Measurements from ENCODE around the gene KCTD11. TPM values are rescaled to one million over a fixed set of nuclear protein-coding genes. Genes with fewer than 3 reads are reported as not detected.

The KCTD11 gene
- 16.4 and 18.3 TPM in 2 replicates for total RNA-seq (2021)
- percentile 62 among the genes with signal in this experiment for Bru-seq, nascent RNA
- percentile 79 among the genes with signal in this experiment for BruChase-seq, experiment 1, labeled RNA remaining after a 2-hour chase
- BruChase-seq, experiment 2, labeled RNA remaining after a 6-hour chase: percentile 81 among the genes with signal in this experiment
- long read RNA-seq, transcript KCTD11-201 (1 exons, 2,783 nt): major isoform, 11 of 11 reads
- long read RNA-seq, partial matches to known transcripts: 0 of 11 reads
- long read RNA-seq, other reads (novel, unspliced or antisense): 0 of 11 reads

DNA sequence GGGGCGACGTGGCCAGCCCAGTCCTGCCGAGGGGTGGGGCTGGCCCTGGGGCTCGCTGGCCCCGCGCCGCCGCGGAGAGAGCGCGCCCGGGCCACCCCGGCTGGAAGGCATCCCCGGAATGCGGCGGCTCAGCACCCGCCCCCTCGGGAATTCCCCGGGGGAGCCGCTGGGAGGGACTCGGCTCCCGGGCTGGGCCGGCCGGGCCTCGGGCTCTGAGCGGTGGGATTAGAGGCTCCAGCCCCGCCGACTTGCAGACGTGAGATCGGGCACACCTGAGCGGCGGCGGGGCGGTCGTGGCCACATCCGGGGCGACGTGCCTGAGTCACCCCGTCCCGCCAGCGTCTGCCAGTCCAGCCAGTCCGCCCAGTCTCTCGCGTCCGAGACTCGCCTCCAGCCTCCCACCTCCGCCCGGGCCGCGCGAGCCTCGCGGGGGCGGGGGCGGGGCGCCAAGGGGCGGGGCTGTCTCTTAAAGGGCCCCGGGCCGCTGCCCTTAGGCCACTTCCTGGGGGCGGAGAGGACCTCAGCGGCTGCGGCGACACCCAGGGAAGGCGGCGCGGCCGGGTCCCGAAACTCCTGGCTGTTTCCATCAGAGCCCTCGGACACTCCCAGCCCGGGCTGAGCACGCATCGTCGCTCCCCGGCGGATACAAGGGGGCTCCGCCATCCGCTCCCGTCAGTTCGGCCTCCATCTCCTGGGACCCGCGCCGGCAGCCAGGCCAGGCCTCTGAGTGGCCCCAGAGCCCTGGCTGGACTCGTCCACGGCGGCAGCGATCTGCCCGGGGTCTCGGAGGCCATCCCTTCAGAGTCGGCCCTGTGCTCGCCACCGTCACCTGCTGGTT, at the start of gene KCTD11:
TSS of gene KCTD11 (plus strand) at position 498 of the 838 bp plus-strand sequence.
- Histone ChIP-seq H3K4me2 (peak within 1 kb of the TSS; percentile 91), H4K20me1 (ENCODE audit: insufficient read depth) (peaks cover 15% of the 10 kb centered on the region), H3K4me3 (peak within 1 kb of the TSS; percentile 86), H3K27me3 (ENCODE audit: insufficient read depth, low read depth) (no peaks in the 10 kb centered on the region), H3K27ac (peak within 1 kb of the TSS; percentile 98), H3K9me2 (ENCODE audit: insufficient read depth) (no peaks in the 10 kb centered on the region), H3K79me2 (ENCODE audit: low read depth) (peaks cover 43% of the 10 kb centered on the region), H3F3A (ENCODE audit: insufficient read depth, low read depth) (peaks cover 34% of the 10 kb centered on the region), H3K9me3 (ENCODE audit: insufficient read depth, low read depth) (no peaks in the 10 kb centered on the region), H3K36me3 (ENCODE audit: low read depth) (no peaks in the 10 kb centered on the region), H2AFZ (peak within 1 kb of the TSS; percentile 84), H3K4me1 (replicated peaks; ENCODE audit: insufficient read depth) (peaks cover 28% of the 10 kb centered on the region)
- no TSS peak for BruUV-seq (replicated peaks)
- DNase-seq: peak; percentile 92 to 99
- intact Hi-C loops (cut with micrococcal nuclease; ENCODE audit: unreplicated experiment): loop anchor here (1.0 to 5.0 kb wide), 5 partner anchors 50 to 237 kb away; partner anchors contain the start of genes CLDN7, POLR2A, TMEM256 and TNFSF13
- ChIA-PET POLR2A (ENCODE audit: unreplicated experiment) (interaction anchor here (0.6 to 0.7 kb wide), 3 partner anchors 22 to 136 kb away, joined by 3 to 4 read pairs (median 4); no protein-coding TSS in a partner anchor), CTCF (interaction anchor here (0.6 kb wide), 2 partner anchors 50 to 83 kb away, joined by 3 to 8 read pairs; no protein-coding TSS in a partner anchor)
- no peak for TF ChIP-seq EZH2 (IDR thresholded peaks at IDR 0.05; ENCODE audit: low read depth)
- TF ChIP-seq, protein P1, sequence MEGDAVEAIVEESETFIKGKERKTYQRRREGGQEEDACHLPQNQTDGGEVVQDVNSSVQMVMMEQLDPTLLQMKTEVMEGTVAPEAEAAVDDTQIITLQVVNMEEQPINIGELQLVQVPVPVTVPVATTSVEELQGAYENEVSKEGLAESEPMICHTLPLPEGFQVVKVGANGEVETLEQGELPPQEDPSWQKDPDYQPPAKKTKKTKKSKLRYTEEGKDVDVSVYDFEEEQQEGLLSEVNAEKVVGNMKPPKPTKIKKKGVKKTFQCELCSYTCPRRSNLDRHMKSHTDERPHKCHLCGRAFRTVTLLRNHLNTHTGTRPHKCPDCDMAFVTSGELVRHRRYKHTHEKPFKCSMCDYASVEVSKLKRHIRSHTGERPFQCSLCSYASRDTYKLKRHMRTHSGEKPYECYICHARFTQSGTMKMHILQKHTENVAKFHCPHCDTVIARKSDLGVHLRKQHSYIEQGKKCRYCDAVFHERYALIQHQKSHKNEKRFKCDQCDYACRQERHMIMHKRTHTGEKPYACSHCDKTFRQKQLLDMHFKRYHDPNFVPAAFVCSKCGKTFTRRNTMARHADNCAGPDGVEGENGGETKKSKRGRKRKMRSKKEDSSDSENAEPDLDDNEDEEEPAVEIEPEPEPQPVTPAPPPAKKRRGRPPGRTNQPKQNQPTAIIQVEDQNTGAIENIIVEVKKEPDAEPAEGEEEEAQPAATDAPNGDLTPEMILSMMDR (conservative IDR thresholded peaks at IDR 0.05): peak; percentile 66

- CTCF ChIA-PET: no interaction called here
- TF ChIP-seq, protein P1 (conservative IDR thresholded peaks at IDR 0.05): no peak
- no peak for TF ChIP-seq EZH2 (IDR thresholded peaks at IDR 0.05; ENCODE audit: low read depth)
- H2AFZ ChIP-seq: no peak overlapping the region
- H3K4me3 ChIP-seq: no peak overlapping the region
- peaks cover 18% of the 10 kb centered on the region for H3K79me2 ChIP-seq (ENCODE audit: low read depth)
- no peak overlapping the region for H3K27ac ChIP-seq
- no peaks in the 10 kb centered on the region for H3K9me3 ChIP-seq (ENCODE audit: insufficient read depth, low read depth)
- POLR2A ChIA-PET (ENCODE audit: unreplicated experiment): no interaction called here
- H3K4me1 ChIP-seq (replicated peaks; ENCODE audit: insufficient read depth): peaks cover under 1% of the 10 kb centered on the region
- DNase-seq: no peak
- no TSS peak for BruUV-seq (replicated peaks)
- peaks cover 29% of the 10 kb centered on the region for H3F3A ChIP-seq (ENCODE audit: insufficient read depth, low read depth)
- intact Hi-C loops (cut with micrococcal nuclease; ENCODE audit: unreplicated experiment): no loop called here
- H3K27me3 ChIP-seq (ENCODE audit: insufficient read depth, low read depth): no peaks in the 10 kb centered on the region
- H3K4me2 ChIP-seq: no peak overlapping the region
- peaks cover 6% of the 10 kb centered on the region for H3K36me3 ChIP-seq (ENCODE audit: low read depth)
- H4K20me1 ChIP-seq (ENCODE audit: insufficient read depth): peaks cover 4% of the 10 kb centered on the region
- H3K9me2 ChIP-seq (ENCODE audit: insufficient read depth): no peaks in the 10 kb centered on the region
Observed at GRCh38 chr17:7304179-7304578, 47.8 kb upstream of the KCTD11 start.

DNA sequence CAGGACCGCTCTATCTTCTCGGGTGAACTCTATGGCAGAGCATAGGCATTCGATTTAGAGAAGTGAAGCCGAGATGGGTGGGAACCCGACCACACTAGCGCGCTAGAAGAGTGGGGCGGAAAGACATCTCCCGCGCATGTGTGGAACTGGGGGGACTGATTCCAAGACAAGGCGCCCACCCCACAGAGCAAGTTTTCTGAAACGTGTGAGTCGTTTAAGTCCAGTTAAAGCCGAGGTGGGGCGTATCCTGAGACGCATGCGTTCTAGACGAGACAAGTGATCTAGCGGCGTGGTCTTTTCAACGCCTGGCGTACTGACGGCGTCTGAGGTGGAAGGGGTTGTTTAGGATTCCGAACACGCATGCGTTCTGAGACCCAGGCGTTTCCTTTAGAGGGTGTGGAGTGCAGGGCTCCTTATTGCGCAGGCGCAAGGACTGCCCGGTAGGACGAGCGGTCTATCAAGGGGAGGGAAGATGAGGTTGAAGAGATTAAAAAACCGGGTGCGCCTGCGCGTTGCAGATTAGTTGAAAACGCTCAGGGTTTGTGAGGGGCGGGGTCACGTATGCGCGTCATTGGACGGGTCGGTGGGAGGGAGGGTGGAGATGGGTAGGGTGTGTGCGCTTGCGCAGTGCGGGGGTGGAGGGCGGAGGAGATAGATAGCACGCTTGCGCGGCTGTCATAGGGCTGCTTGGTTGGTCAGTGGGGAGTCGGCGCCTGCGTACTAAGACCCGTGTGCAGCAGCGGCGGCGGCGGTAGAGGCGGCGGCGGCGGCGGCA, 44.9 kb upstream of the KCTD11 start, which contains the start of gene EIF5A:
TSS of gene EIF5A (plus strand) at position 718 of the 775 bp plus-strand sequence. CDS start 2,008 bp downstream, outside the sequence.
- peak; percentile 99 for DNase-seq
- Histone ChIP-seq H3K9me3 (ENCODE audit: insufficient read depth, low read depth) (no peaks in the 10 kb centered on the region), H3K27me3 (ENCODE audit: insufficient read depth, low read depth) (no peaks in the 10 kb centered on the region), H3K4me1 (replicated peaks; ENCODE audit: insufficient read depth) (peaks cover 26% of the 10 kb centered on the region), H2AFZ (peak within 1 kb of the TSS; percentile 93), H3K36me3 (ENCODE audit: low read depth) (peaks cover 33% of the 10 kb centered on the region), H3K4me3 (peak within 1 kb of the TSS; percentile 86), H3K4me2 (peak within 1 kb of the TSS; percentile 98), H3K27ac (peak within 1 kb of the TSS; percentile 96), H3F3A (ENCODE audit: insufficient read depth, low read depth) (peaks cover 56% of the 10 kb centered on the region), H4K20me1 (ENCODE audit: insufficient read depth) (peaks cover 32% of the 10 kb centered on the region), H3K9me2 (ENCODE audit: insufficient read depth) (no peaks in the 10 kb centered on the region), H3K79me2 (ENCODE audit: low read depth) (peaks cover 44% of the 10 kb centered on the region)
- intact Hi-C loops (cut with micrococcal nuclease; ENCODE audit: unreplicated experiment): loop anchor here (1.0 to 5.0 kb wide), 3 partner anchors 45 to 177 kb away; partner anchors contain the start of genes CLDN7 and POLR2A
- TF ChIP-seq EZH2 (IDR thresholded peaks at IDR 0.05; ENCODE audit: low read depth): no peak
- TF ChIP-seq, protein P1 (conservative IDR thresholded peaks at IDR 0.05): no peak
- ChIA-PET POLR2A (ENCODE audit: unreplicated experiment) (no interaction called here), CTCF (interaction anchor here (0.6 kb wide), 1 partner anchor 258 kb away, joined by 3 read pairs; no protein-coding TSS in a partner anchor)
- no TSS peak for BruUV-seq (replicated peaks)
